ENCODE results near the gene TCFL5. TPM values are rescaled to one million over a fixed set of nuclear protein-coding genes. Genes with fewer than 3 reads are reported as not detected.
A peak's percentile ranks its signal among the peaks of the same experiment; 100 is the strongest.

TCFL5 gene
- polyA plus RNA-seq, 3 donors = 0.38 to 3.5 (median 0.89) TPM

DNA sequence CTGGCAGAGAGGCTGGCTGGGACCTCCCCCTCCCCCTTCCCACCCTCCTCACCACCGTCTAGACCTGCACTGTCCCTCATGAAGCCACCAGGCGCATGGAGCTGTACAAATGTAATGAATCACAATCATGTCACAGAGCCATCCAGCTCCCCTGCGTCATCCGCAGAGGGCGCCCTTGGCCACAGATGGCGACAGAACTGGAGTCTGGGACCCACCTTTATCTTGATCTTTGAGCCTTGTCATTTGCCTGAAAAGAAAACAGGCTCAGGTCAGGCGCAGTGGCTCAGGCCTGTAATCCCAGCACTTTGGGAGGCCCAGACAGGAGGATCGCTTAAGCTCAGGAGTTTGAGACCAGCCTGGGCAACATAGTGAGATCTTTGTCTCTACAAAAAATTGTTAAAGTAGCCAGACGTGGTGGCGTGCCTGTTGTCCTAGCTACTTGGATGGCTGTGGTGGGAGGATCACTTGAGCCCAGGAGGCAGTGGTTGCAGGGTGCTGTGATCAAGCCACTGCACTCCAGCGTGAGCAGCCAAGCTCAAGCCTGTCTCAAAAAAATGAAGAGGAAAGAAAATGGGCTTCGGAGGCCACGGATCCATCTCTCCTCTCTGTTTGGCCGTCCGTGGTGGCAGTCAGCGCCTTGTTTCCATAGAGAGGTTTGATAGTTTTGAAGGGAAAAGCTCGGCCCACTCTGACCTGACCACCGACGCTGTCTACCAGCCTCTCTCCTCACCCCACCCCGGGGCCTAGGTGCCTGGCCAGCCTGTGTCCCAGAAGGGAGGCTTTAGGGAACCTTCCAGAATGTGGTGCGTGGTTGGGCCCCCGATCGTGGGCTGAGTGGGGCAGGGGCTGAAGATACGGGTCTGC lies 38.6 kb downstream of the TCFL5 start:
- H4K20me1 ChIP-seq (ENCODE audit: insufficient read depth, low read length) = no peaks in the 10 kb centered on the region
- peaks cover 0 to 7% (median 0%) of the 10 kb centered on the region in 7 donors for H3K9me3 Mint-ChIP-seq
- DNase-seq = peak; percentile 42 to 66 (median 49)
- TF ChIP-seq, protein P1, sequence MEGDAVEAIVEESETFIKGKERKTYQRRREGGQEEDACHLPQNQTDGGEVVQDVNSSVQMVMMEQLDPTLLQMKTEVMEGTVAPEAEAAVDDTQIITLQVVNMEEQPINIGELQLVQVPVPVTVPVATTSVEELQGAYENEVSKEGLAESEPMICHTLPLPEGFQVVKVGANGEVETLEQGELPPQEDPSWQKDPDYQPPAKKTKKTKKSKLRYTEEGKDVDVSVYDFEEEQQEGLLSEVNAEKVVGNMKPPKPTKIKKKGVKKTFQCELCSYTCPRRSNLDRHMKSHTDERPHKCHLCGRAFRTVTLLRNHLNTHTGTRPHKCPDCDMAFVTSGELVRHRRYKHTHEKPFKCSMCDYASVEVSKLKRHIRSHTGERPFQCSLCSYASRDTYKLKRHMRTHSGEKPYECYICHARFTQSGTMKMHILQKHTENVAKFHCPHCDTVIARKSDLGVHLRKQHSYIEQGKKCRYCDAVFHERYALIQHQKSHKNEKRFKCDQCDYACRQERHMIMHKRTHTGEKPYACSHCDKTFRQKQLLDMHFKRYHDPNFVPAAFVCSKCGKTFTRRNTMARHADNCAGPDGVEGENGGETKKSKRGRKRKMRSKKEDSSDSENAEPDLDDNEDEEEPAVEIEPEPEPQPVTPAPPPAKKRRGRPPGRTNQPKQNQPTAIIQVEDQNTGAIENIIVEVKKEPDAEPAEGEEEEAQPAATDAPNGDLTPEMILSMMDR (IDR thresholded peaks at IDR 0.05) = peak; percentile 47
- no peak overlapping the region for H3K27ac ChIP-seq (ENCODE audit: low read depth in 1 of 2, low read length in 2 of 2)
- no peak overlapping the region for H3K4me3 Mint-ChIP-seq
- H3K27me3 ChIP-seq (ENCODE audit: control insufficient read depth in 2 of 2, insufficient read depth in 2 of 2, low read length in 2 of 2) = peaks cover 4 to 16% of the 10 kb centered on the region in 2 donors
- peaks cover 12 to 15% of the 10 kb centered on the region in 2 donors for H3K4me1 ChIP-seq (ENCODE audit: control insufficient read depth in 1 of 2, insufficient read depth in 2 of 2, low read length in 2 of 2)
- no peak overlapping the region for H3K4me2 ChIP-seq (replicated peaks; ENCODE audit: extremely low read depth, low read length, poor library complexity, severe bottlenecking)
- H3K79me2 ChIP-seq (ENCODE audit: insufficient read depth, low read length) = no peaks in the 10 kb centered on the region
- H3K9me3 ChIP-seq (replicated peaks in 1 of 2; ENCODE audit: control insufficient read depth in 1 of 2, insufficient read depth in 1 of 2, low read length in 2 of 2) = no peaks in the 10 kb centered on the region
- no peaks in the 10 kb centered on the region for H3K36me3 ChIP-seq (replicated peaks in 1 of 2; ENCODE audit: control insufficient read depth in 1 of 2, insufficient read depth in 2 of 2, low read length in 2 of 2)
- peak overlapping the region in 2 of 7 donors; percentile 35 to 38 for H3K27ac Mint-ChIP-seq
- 69% methylated on average over 16 of the region's 24 CpGs for WGBS (ENCODE audit: insufficient coverage)
- no peak overlapping the region for H3K4me3 ChIP-seq (replicated peaks in 1 of 3; ENCODE audit: low read depth in 2 of 3, low read length in 3 of 3)
- H3K27me3 Mint-ChIP-seq (ENCODE audit: low read depth in 3 of 3) = peaks cover 18 to 26% (median 24%) of the 10 kb centered on the region in 3 donors
- intact Hi-C loops (cut with micrococcal nuclease) = no loop called here
- H2AFZ ChIP-seq (ENCODE audit: insufficient read depth, low read depth, low read length, poor library complexity, severe bottlenecking) = no peak overlapping the region
- H3K36me3 Mint-ChIP-seq = no peaks in the 10 kb centered on the region
- peaks cover 2% of the 10 kb centered on the region for H3K4me1 Mint-ChIP-seq
- H3K9ac ChIP-seq (ENCODE audit: insufficient read depth, low read length, poor library complexity, severe bottlenecking) = no peak overlapping the region

DNA sequence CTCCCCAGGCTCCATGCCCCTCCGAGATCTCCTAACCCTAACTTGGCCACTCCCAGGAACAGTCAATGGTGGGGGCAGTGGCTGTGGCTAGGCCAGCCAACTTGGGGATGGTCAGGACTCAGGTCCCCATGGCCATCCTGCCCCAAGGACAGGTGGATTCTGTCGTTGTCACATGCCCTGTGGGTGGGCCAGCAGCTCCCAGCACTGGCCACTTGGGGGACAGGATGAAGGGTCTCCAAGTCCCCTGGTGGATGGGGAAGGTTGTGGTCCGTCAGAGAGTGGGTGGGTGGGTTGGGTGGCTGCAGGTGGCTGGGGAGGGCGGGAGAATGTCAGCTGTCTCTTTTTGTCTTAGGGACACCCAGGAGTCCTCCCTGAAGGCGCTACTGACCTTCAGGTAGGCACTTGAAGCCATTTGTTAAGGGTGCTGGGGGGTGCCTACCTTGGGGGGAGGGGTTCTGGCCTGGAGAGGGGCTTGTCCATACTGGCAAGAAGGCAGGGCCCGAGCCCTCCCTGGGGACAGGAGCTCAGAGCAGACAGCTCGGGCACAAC lies 39.3 kb downstream of the TCFL5 start:
- H3K36me3 Mint-ChIP-seq = no peaks in the 10 kb centered on the region
- H3K4me3 Mint-ChIP-seq = no peak overlapping the region
- Histone ChIP-seq H3K9ac (ENCODE audit: insufficient read depth, low read length, poor library complexity, severe bottlenecking) (no peak overlapping the region), H3K27me3 (ENCODE audit: control insufficient read depth in 2 of 2, insufficient read depth in 2 of 2, low read length in 2 of 2) (peaks cover 11 to 23% of the 10 kb centered on the region in 2 donors), H3K27ac (ENCODE audit: low read depth in 1 of 2, low read length in 2 of 2) (no peak overlapping the region), H3K9me3 (replicated peaks in 1 of 2; ENCODE audit: control insufficient read depth in 1 of 2, insufficient read depth in 1 of 2, low read length in 2 of 2) (no peaks in the 10 kb centered on the region), H3K36me3 (replicated peaks in 1 of 2; ENCODE audit: control insufficient read depth in 1 of 2, insufficient read depth in 2 of 2, low read length in 2 of 2) (no peaks in the 10 kb centered on the region), H4K20me1 (ENCODE audit: insufficient read depth, low read length) (peaks cover 5% of the 10 kb centered on the region), H2AFZ (ENCODE audit: insufficient read depth, low read depth, low read length, poor library complexity, severe bottlenecking) (no peak overlapping the region), H3K79me2 (ENCODE audit: insufficient read depth, low read length) (no peaks in the 10 kb centered on the region), H3K4me3 (replicated peaks in 1 of 3; ENCODE audit: low read depth in 2 of 3, low read length in 3 of 3) (no peak overlapping the region), H3K4me1 (ENCODE audit: control insufficient read depth in 1 of 2, insufficient read depth in 2 of 2, low read length in 2 of 2) (peaks cover 12 to 15% of the 10 kb centered on the region in 2 donors), H3K4me2 (replicated peaks; ENCODE audit: extremely low read depth, low read length, poor library complexity, severe bottlenecking) (no peak overlapping the region)
- H3K4me1 Mint-ChIP-seq = peaks cover 2% of the 10 kb centered on the region
- H3K27me3 Mint-ChIP-seq (ENCODE audit: low read depth in 3 of 3) = peaks cover 24 to 33% (median 29%) of the 10 kb centered on the region in 3 donors
- H3K9me3 Mint-ChIP-seq = peaks cover 0 to 13% (median 0%) of the 10 kb centered on the region in 7 donors
- TF ChIP-seq, protein P1 (IDR thresholded peaks at IDR 0.05) = no peak
- H3K27ac Mint-ChIP-seq = peak overlapping the region in 1 of 7 donors; percentile 35
- no peak for DNase-seq
- intact Hi-C loops (cut with micrococcal nuclease) = no loop called here
- WGBS (ENCODE audit: insufficient coverage) = 72% methylated on average over 5 of the region's 7 CpGs

Measured in CD14-positive monocyte (primary cell).